ENCODE data around the gene CEP112. TPM values are rescaled to one million over a fixed set of nuclear protein-coding genes. Genes with fewer than 3 reads are reported as not detected.
"Not testable (repeated sequence)": the region's sequence is repeated elsewhere in the genome, so short reads cannot be mapped to it uniquely, and the experiment has no call there.

Gene CEP112
- total and polyA plus RNA-seq, 2 of the 4 experiments (the other 2 are of a cell fraction), result 2.5 to 5.6 TPM

DNA sequence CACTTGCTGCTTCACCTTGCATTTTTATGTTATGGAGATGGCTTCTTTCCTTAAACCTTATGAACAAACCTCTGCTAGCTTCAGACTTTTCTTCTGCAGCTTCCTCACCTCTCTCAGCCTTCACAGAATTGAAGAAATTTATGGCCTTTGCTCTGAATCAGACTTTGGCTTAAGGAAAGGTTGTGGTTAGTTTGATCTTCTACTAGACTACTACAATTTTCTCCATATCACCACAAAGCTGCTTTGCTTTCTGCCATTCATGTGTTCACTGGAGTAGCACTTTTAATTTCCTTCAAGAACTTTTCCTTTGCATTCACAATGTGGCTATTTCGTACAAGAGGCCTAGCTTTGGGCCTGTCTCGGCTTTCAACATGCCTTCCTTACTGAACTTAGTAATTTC, 459.3 kb downstream of the CEP112 start:
- H3K79me1 ChIP-seq (ENCODE audit: low read depth in 1 of 2, low read length in 2 of 2); H4K20me1 ChIP-seq (ENCODE audit: insufficient read depth, low read length); H3K27me3 ChIP-seq (ENCODE audit: control insufficient read depth, insufficient read depth, low read length); CTCF ChIA-PET; H2BK120ac ChIP-seq (ENCODE audit: low read depth, low read length); dilution Hi-C loops (cut with HindIII; ENCODE audit: low sequenced_read_pairs, unreplicated experiment); H3K4me1 ChIP-seq (ENCODE audit: control insufficient read depth, insufficient read depth, low read length); H3K14ac ChIP-seq (replicated peaks; ENCODE audit: low read depth, low read length); H3K4ac ChIP-seq (ENCODE audit: low read depth, low read length); H3K9me1 ChIP-seq (ENCODE audit: insufficient read depth, low read length); H3K9ac ChIP-seq (ENCODE audit: low read depth, low read length); H4K8ac ChIP-seq (ENCODE audit: low read depth in 2 of 2, low read length in 2 of 2); H2AFZ ChIP-seq (replicated peaks; ENCODE audit: low read length, poor library complexity); H4K5ac ChIP-seq (ENCODE audit: low read depth, low read length); H2BK15ac ChIP-seq (ENCODE audit: low read depth, low read length); BruUV-seq (replicated peaks); ATAC-seq (ENCODE audit: low read depth); H3K9me3 ChIP-seq (ENCODE audit: control insufficient read depth, insufficient read depth, low read length); H2AK5ac ChIP-seq (ENCODE audit: low read depth, low read length); H3K23ac ChIP-seq (ENCODE audit: low read depth, low read length); POLR2A ChIA-PET (ENCODE audit: unreplicated experiment); H3K4me3 ChIP-seq (ENCODE audit: insufficient read depth, low read depth, low read length); H2AK9ac ChIP-seq (replicated peaks; ENCODE audit: low read depth, low read length, poor library complexity); H3K4me2 ChIP-seq (ENCODE audit: low read depth, low read length); H3K36me3 ChIP-seq (ENCODE audit: control insufficient read depth, insufficient read depth, low read length); intact Hi-C loops (cut with micrococcal nuclease); H3K18ac ChIP-seq (ENCODE audit: low read depth, low read length); DNase-seq; H3K27ac ChIP-seq (ENCODE audit: insufficient read depth, low read length); H2BK5ac ChIP-seq (ENCODE audit: low read depth, low read length, poor library complexity, severe bottlenecking); H3K56ac ChIP-seq (ENCODE audit: extremely low read depth, insufficient read depth, low read length); H4K91ac ChIP-seq (ENCODE audit: insufficient read depth, low read depth, low read length); in situ Hi-C loops (cut with MboI; ENCODE audit: low sequenced_read_pairs); H2BK20ac ChIP-seq (ENCODE audit: low read depth, low read length): not testable (repeated sequence)
- WGBS, 2 experiments (ENCODE audit: extremely low coverage in 2 of 2, insufficient read length in 1 of 2), result no CpG with 5 or more reads among the region's 2 CpGs

Measured in IMR-90 (cell line).